K562 (cell line): ENCODE data around the gene ANO10.

Experiments
- EP300 ChIP-seq: IDR thresholded peaks from 2 replicates; pipeline ENCODE4 v1.6.1; 2012; ENCODE audit warnings: low read length, improper control_type of control experiment
- NR2C2 ChIP-seq, 2 experiments: fragments of 200-800 bp in 1 of 2; sonication (Bioruptor generic) in 1 of 2; sonication (generic) in 1 of 2; formaldehyde crosslinking in 1 of 2; IDR thresholded peaks; 2 replicates each; pipeline versions ENCODE4 v1.6.1 to v1.8.0; 2016 to 2022; ENCODE audit warnings: mild to moderate bottlenecking in 1 of 2, missing compliant biosample characterization in 1 of 2, missing genetic modification characterization in 1 of 2, missing genetic modification reagents in 1 of 2
- POLR2AphosphoS5 ChIP-seq: IDR thresholded peaks from 2 replicates; pipeline ENCODE4 v1.6.1; 2011; ENCODE audit warnings: mild to moderate bottlenecking, low read depth, low read length, moderate library complexity; ENCODE audit not compliant: control insufficient read depth, insufficient read depth
- PRDM10 ChIP-seq: fragments of 450-650 bp; IDR thresholded peaks from 2 replicates; pipeline ENCODE4 v1.6.1; 2018; ENCODE audit not compliant: partially characterized antibody
- SIRT6 ChIP-seq: IDR thresholded peaks from one replicate; pipeline ENCODE4 v1.6.1; 2012; ENCODE audit warnings: low read depth, mild to moderate bottlenecking, control low read depth, inconsistent platforms, low read length, moderate library complexity
- SP1 ChIP-seq: sonication (generic); formaldehyde crosslinking; IDR thresholded peaks from 2 replicates; pipeline ENCODE4 v1.8.1; 2022; ENCODE audit warnings: mild to moderate bottlenecking, missing genetic modification reagents
- WHSC1 ChIP-seq: IDR thresholded peaks from one replicate; pipeline ENCODE4 v1.6.1; 2012; ENCODE audit warnings: low read length, control low read depth, inconsistent platforms
- YY1 ChIP-seq, 3 experiments: IDR thresholded peaks; 2 replicates each; pipeline ENCODE4 v1.6.1; 2011; ENCODE audit warnings: low read length in 2 of 3, mild to moderate bottlenecking in 2 of 3, moderate library complexity in 2 of 3, borderline replicate concordance in 1 of 3, control low read depth in 1 of 3, low read depth in 1 of 3; ENCODE audit not compliant: insufficient read depth in 3 of 3, insufficient replicate concordance in 2 of 3, control insufficient read depth in 1 of 3, insufficient read length in 1 of 3; ENCODE audit errors: extremely low read depth in 1 of 3
- ZBTB7A ChIP-seq: IDR thresholded peaks from 2 replicates; pipeline ENCODE4 v1.6.1; 2011; ENCODE audit warnings: low read depth, mild to moderate bottlenecking, low read length, moderate library complexity, borderline replicate concordance; ENCODE audit not compliant: control insufficient read depth
- ZFP36 ChIP-seq: fragments of 150-350 bp; IDR thresholded peaks from 2 replicates; pipeline ENCODE4 v1.6.1; 2018; ENCODE audit warnings: low read length, low read depth; ENCODE audit not compliant: partially characterized antibody
- ZNF274 ChIP-seq: IDR thresholded peaks from 2 replicates; pipeline ENCODE4 v1.6.1; 2011; ENCODE audit warnings: low read depth, mild to moderate bottlenecking, low read length, moderate library complexity, borderline replicate concordance
- ZNF449 ChIP-seq: fragments of 250-450 bp; sonication (Bioruptor Pico); IDR thresholded peaks from 2 replicates; pipeline ENCODE4 v1.8.0; 2022; ENCODE audit warnings: moderate library complexity, mild to moderate bottlenecking, inconsistent platforms
- TF ChIP-seq, protein P1 (sequence below), 3 experiments: IDR thresholded peaks in 2 of 3; conservative IDR thresholded peaks in 1 of 3; 2 replicates each; pipeline ENCODE4 v1.5.1; 2011 to 2012; ENCODE audit warnings: low read length in 3 of 3, mild to moderate bottlenecking in 3 of 3, control low read depth in 2 of 3, improper control_type of control experiment in 1 of 3, inconsistent platforms in 1 of 3, low read depth in 1 of 3, mixed read lengths in 1 of 3, moderate library complexity in 1 of 3; ENCODE audit not compliant: insufficient read depth in 2 of 3

DNA sequence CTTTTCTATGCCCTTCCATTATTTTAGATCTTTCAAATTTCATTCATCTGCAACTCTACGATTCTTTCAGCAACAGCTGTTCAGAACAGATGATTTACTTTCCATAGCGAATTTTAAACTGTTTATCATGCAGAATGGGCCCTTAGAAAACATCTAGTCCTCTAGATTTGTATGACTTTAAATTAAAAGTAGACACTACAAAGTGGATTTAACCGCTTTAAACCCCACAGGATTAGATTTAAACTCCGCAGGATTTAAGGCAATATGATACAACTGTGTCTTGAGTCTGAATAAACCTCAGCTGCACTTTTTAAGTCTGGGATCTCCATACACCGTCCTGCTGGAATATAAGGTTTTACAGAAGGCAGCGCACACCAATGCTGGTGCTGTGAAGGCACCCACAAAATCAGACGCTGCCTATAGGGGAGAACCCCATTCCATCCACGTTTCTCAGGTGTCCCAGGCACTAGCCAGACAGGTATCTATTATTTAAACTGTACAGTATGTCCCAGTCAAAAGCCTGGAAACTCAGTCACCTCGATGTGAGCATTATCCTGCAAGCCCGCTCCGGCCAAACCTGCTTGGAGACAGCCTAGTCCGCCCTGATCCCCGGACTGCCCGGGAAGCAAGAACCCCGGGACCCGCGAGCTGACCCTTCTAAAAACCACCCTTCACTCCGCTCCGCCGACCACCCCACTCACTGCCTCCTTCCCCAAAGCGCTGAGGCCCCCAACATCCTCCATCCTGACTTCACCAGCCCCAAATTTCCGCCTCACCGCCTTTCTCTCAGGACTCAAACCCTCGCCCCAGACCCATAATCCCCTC is 768 bp downstream of the ANO10 start:
- TF ChIP-seq EP300 = no peak
- no peak for TF ChIP-seq YY1 (IDR thresholded peaks at IDR 0.05; ENCODE audit: borderline replicate concordance in 1 of 3, control insufficient read depth in 1 of 3, extremely low read depth in 1 of 3, insufficient read depth in 3 of 3, insufficient read length in 1 of 3, insufficient replicate concordance in 2 of 3, low read depth in 1 of 3, low read length in 2 of 3)
- no peak for TF ChIP-seq SIRT6
- no peak for TF ChIP-seq NR2C2 (CRISPR knock-in tag; IDR thresholded peaks at IDR 0.05)
- TF ChIP-seq NR2C2 (tag; IDR thresholded peaks at IDR 0.05) = no peak
- TF ChIP-seq ZBTB7A = no peak
- no peak for TF ChIP-seq WHSC1
- TF ChIP-seq POLR2AphosphoS5 = no peak
- no peak for TF ChIP-seq ZNF274
- TF ChIP-seq SP1 (CRISPR knock-in tag) = no peak
- TF ChIP-seq, protein P1, sequence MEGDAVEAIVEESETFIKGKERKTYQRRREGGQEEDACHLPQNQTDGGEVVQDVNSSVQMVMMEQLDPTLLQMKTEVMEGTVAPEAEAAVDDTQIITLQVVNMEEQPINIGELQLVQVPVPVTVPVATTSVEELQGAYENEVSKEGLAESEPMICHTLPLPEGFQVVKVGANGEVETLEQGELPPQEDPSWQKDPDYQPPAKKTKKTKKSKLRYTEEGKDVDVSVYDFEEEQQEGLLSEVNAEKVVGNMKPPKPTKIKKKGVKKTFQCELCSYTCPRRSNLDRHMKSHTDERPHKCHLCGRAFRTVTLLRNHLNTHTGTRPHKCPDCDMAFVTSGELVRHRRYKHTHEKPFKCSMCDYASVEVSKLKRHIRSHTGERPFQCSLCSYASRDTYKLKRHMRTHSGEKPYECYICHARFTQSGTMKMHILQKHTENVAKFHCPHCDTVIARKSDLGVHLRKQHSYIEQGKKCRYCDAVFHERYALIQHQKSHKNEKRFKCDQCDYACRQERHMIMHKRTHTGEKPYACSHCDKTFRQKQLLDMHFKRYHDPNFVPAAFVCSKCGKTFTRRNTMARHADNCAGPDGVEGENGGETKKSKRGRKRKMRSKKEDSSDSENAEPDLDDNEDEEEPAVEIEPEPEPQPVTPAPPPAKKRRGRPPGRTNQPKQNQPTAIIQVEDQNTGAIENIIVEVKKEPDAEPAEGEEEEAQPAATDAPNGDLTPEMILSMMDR (IDR thresholded peaks at IDR 0.05 in 2 of 3, conservative IDR thresholded peaks at IDR 0.05 in 1 of 3; ENCODE audit: insufficient read depth in 2 of 3, low read depth in 1 of 3, low read length in 3 of 3) = no peak
- no peak for TF ChIP-seq ZFP36
- no peak for TF ChIP-seq ZNF449 (CRISPR knock-in tag)
- TF ChIP-seq PRDM10 = no peak
